Measurements from ENCODE around the gene CD247. TPM values are rescaled to one million over a fixed set of nuclear protein-coding genes. Genes with fewer than 3 reads are reported as not detected.
A peak's percentile ranks its signal among the peaks of the same experiment; 100 is the strongest.

Gene CD247
- total and polyA plus RNA-seq, 10 of the 15 experiments (the other 5 are each of a cell fraction or from before 2014, with no cell fraction given), result 0.10 to 0.77 (median 0.30) TPM

- WGBS (ENCODE audit: insufficient coverage, insufficient replicate concordance, low lambda C conversion rate, missing lambda C conversion rate), result 32% methylated on average over 17 of the region's 17 CpGs
- ATAC-seq, result no peak
- TF ChIP-seq WRNIP1 (IDR thresholded peaks at IDR 0.05; ENCODE audit: borderline replicate concordance, low read depth, low read length), result no peak
- TF ChIP-seq FOXM1 (IDR thresholded peaks at IDR 0.05; ENCODE audit: low read depth, low read length), result no peak
- TF ChIP-seq, protein P1, sequence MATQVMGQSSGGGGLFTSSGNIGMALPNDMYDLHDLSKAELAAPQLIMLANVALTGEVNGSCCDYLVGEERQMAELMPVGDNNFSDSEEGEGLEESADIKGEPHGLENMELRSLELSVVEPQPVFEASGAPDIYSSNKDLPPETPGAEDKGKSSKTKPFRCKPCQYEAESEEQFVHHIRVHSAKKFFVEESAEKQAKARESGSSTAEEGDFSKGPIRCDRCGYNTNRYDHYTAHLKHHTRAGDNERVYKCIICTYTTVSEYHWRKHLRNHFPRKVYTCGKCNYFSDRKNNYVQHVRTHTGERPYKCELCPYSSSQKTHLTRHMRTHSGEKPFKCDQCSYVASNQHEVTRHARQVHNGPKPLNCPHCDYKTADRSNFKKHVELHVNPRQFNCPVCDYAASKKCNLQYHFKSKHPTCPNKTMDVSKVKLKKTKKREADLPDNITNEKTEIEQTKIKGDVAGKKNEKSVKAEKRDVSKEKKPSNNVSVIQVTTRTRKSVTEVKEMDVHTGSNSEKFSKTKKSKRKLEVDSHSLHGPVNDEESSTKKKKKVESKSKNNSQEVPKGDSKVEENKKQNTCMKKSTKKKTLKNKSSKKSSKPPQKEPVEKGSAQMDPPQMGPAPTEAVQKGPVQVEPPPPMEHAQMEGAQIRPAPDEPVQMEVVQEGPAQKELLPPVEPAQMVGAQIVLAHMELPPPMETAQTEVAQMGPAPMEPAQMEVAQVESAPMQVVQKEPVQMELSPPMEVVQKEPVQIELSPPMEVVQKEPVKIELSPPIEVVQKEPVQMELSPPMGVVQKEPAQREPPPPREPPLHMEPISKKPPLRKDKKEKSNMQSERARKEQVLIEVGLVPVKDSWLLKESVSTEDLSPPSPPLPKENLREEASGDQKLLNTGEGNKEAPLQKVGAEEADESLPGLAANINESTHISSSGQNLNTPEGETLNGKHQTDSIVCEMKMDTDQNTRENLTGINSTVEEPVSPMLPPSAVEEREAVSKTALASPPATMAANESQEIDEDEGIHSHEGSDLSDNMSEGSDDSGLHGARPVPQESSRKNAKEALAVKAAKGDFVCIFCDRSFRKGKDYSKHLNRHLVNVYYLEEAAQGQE (IDR thresholded peaks at IDR 0.05; ENCODE audit: low read depth, low read length), result no peak
- TF ChIP-seq NFYB (IDR thresholded peaks at IDR 0.05; ENCODE audit: insufficient read depth, low read depth, low read length), result no peak
- TF ChIP-seq IKZF2 (IDR thresholded peaks at IDR 0.05), result no peak
- no peak for TF ChIP-seq SRF (IDR thresholded peaks at IDR 0.05; ENCODE audit: low read depth in 2 of 2, low read length in 2 of 2)
- no peak for TF ChIP-seq CEBPZ (IDR thresholded peaks at IDR 0.05; ENCODE audit: low read depth, low read length)
- no peak for TF ChIP-seq NR2C2 (IDR thresholded peaks at IDR 0.05; ENCODE audit: borderline replicate concordance, control insufficient read depth, insufficient read length, low read depth)
- no peak for TF ChIP-seq TCF12 (IDR thresholded peaks at IDR 0.05; ENCODE audit: low read depth, low read length)
- TF ChIP-seq ZNF217 (IDR thresholded peaks at IDR 0.05), result no peak
- no peak for TF ChIP-seq TAF1 (IDR thresholded peaks at IDR 0.05; ENCODE audit: borderline replicate concordance, low read depth, low read length)
- no peak for TF ChIP-seq BACH1 (IDR thresholded peaks at IDR 0.05; ENCODE audit: borderline replicate concordance)
- TF ChIP-seq RCOR1 (conservative IDR thresholded peaks at IDR 0.05; ENCODE audit: low read depth, low read length), result no peak
These were observed 79.9 kb downstream of the CD247 start for GRCh38 chr1:167438171-167439138.

More at GRCh38 chr1:167438171-167439138, 79.9 kb downstream of the CD247 start:
- in situ Hi-C loops (cut with MboI) (no loop called here), intact Hi-C loops (cut with micrococcal nuclease; ENCODE audit: unreplicated experiment) (no loop called here)
- ChIA-PET CTCF (interaction anchor here (0.6 to 2.8 kb wide), 11 partner anchors 12 to 388 kb away, joined by 3 to 19 read pairs (median 3); partner anchors contain the start of gene POU2F1), POLR2A (no interaction called here), RAD21 (ENCODE audit: unreplicated experiment) (interaction anchor here (0.6 to 2.0 kb wide), 8 partner anchors 13 to 377 kb away, joined by 3 to 10 read pairs (median 4); no protein-coding TSS in a partner anchor), SMC1A (ENCODE audit: uncharacterized antibody, unreplicated experiment) (interaction anchor here (0.6 to 2.3 kb wide), 8 partner anchors 9 to 531 kb away, joined by 3 to 12 read pairs (median 4); no protein-coding TSS in a partner anchor)
- Histone ChIP-seq H3K27ac (ENCODE audit: control insufficient read depth, insufficient read depth) (no peak overlapping the region), H3K4me2 (ENCODE audit: control insufficient read depth, insufficient read depth) (peak overlapping the region; percentile 95), H3K36me3 (ENCODE audit: control insufficient read depth in 2 of 2, insufficient read depth in 2 of 2, low read length in 1 of 2) (no peaks in the 10 kb centered on the region), H3K9ac (ENCODE audit: control insufficient read depth, insufficient read depth, low read length) (no peak overlapping the region), H2AFZ (ENCODE audit: control insufficient read depth, low read depth, low read length) (peak overlapping the region; percentile 82), H3K79me2 (ENCODE audit: control insufficient read depth, insufficient read depth, low read length) (no peaks in the 10 kb centered on the region), H3K27me3 (replicated peaks in 1 of 2; ENCODE audit: control insufficient read depth in 2 of 2, insufficient read depth in 2 of 2, low read length in 1 of 2) (peaks cover 0 to 3% of the 10 kb centered on the region in 2 experiments; a peak in 1 of 4 replicates), H4K20me1 (ENCODE audit: control insufficient read depth, insufficient read depth) (no peaks in the 10 kb centered on the region), H3K4me1 (ENCODE audit: control insufficient read depth, insufficient read depth, low read length) (peaks cover 8% of the 10 kb centered on the region), H3K4me3 (peak overlapping the region; percentile 42; the same call in 1 of the 2 replicates), H3K9me3 (replicated peaks; ENCODE audit: control insufficient read depth, insufficient read depth, low read length) (no peaks in the 10 kb centered on the region; the same call in 2 of the 3 replicates)
- no TSS peak for BruUV-seq (replicated peaks)
- FAIRE-seq (no peak), DNase-seq (ENCODE audit: low read depth, low spot score) (no peak)
